Measurements from ENCODE around the gene NFASC.

Gene NFASC

GRCh38 chr1:204870160-204870912 is at the start of gene NFASC:
Gene NFASC (plus strand): TSS chr1:204870862. CDS start chr1:204944316, 73,454 bp downstream.
- DNase-seq: no peak

GRCh38 chr1:204821476-204821875 is 49.2 kb upstream of the NFASC start:
- no peak for DNase-seq

- DNase-seq: no peak
Measured at GRCh38 chr1:204821924-204822323, 48.7 kb upstream of the NFASC start.

GRCh38 chr1:204826970-204827369 is 43.7 kb upstream of the NFASC start:
- peak; percentile 22 for DNase-seq

GRCh38 chr1:204828352-204828850 is 42.3 kb upstream of the NFASC start:
- peak; percentile 89 for DNase-seq

- no peak for DNase-seq
Measured at GRCh38 chr1:204829133-204829825, 41.4 kb upstream of the NFASC start.

- no peak for DNase-seq
Measured at GRCh38 chr1:204830747-204831146, 39.9 kb upstream of the NFASC start.

GRCh38 chr1:204831186-204831585 is 39.5 kb upstream of the NFASC start:
- DNase-seq: no peak

GRCh38 chr1:204834336-204834735 is 36.3 kb upstream of the NFASC start:
- DNase-seq: peak; percentile 59

GRCh38 chr1:204834752-204835151 is 35.9 kb upstream of the NFASC start:
- no peak for DNase-seq

GRCh38 chr1:204835737-204836136 is 34.9 kb upstream of the NFASC start:
- no peak for DNase-seq

- DNase-seq: no peak
Measured at GRCh38 chr1:204836856-204837255, 33.8 kb upstream of the NFASC start.

- DNase-seq: no peak
Measured at GRCh38 chr1:204837440-204838084, 33.1 kb upstream of the NFASC start.

- no peak for DNase-seq
Measured at GRCh38 chr1:204841316-204841715, 29.3 kb upstream of the NFASC start.

- no peak for DNase-seq
Measured at GRCh38 chr1:204841798-204842197, 28.9 kb upstream of the NFASC start.

- no peak for DNase-seq
Measured at GRCh38 chr1:204842369-204842768, 28.3 kb upstream of the NFASC start.

- no peak for DNase-seq
Measured at GRCh38 chr1:204842892-204843291, 27.8 kb upstream of the NFASC start.

- no peak for DNase-seq
Measured at GRCh38 chr1:204846546-204846945, 24.1 kb upstream of the NFASC start.

GRCh38 chr1:204848579-204848978 is 22.1 kb upstream of the NFASC start:
- no peak for DNase-seq

GRCh38 chr1:204852854-204853253 is 17.8 kb upstream of the NFASC start:
- no peak for DNase-seq

GRCh38 chr1:204853436-204853835 is 17.2 kb upstream of the NFASC start:
- no peak for DNase-seq

- no peak for DNase-seq
Measured at GRCh38 chr1:204854286-204854685, 16.4 kb upstream of the NFASC start.

- no peak for DNase-seq
Measured at GRCh38 chr1:204858363-204858821, 12.3 kb upstream of the NFASC start.

- DNase-seq: no peak
Measured at GRCh38 chr1:204859861-204860267, 10.8 kb upstream of the NFASC start.
